DMS153 (cell line): ENCODE results near the gene SMC5.
"Not testable (repeated sequence)": the region's sequence is repeated elsewhere in the genome, so short reads cannot be mapped to it uniquely, and the experiment has no call there.

Source experiments
- DNase-seq: peaks from one replicate; lab custom pipeline; 2025; lab: John Stamatoyannopoulos, UW

The SMC5 gene

GRCh38 chr9:70263421-70263820, 4.6 kb downstream of the SMC5 start:
- no peak for DNase-seq

GRCh38 chr9:70278305-70278704, 19.5 kb downstream of the SMC5 start:
- no peak for DNase-seq

- no peak for DNase-seq
Measured at GRCh38 chr9:70283848-70284247, 25.1 kb downstream of the SMC5 start.

- DNase-seq: no peak
Measured at GRCh38 chr9:70285246-70285645, 26.5 kb downstream of the SMC5 start.

- no peak for DNase-seq
Measured at GRCh38 chr9:70285981-70286598, 27.3 kb downstream of the SMC5 start.

- no peak for DNase-seq
Measured at GRCh38 chr9:70290626-70291025, 31.8 kb downstream of the SMC5 start.

- DNase-seq: no peak
Measured at GRCh38 chr9:70291446-70291845, 32.7 kb downstream of the SMC5 start.

- no peak for DNase-seq
Measured at GRCh38 chr9:70292253-70292652, 33.5 kb downstream of the SMC5 start.

GRCh38 chr9:70293214-70293613, 34.4 kb downstream of the SMC5 start:
- no peak for DNase-seq

- DNase-seq: no peak
Measured at GRCh38 chr9:70297141-70297540, 38.4 kb downstream of the SMC5 start.

- no peak for DNase-seq
Measured at GRCh38 chr9:70298245-70298771, 39.5 kb downstream of the SMC5 start.

- DNase-seq: no peak
Measured at GRCh38 chr9:70303268-70303667, 44.5 kb downstream of the SMC5 start.

- DNase-seq: no peak
Measured at GRCh38 chr9:70304810-70305209, 46.0 kb downstream of the SMC5 start.

GRCh38 chr9:70315389-70315788, 56.6 kb downstream of the SMC5 start:
- no peak for DNase-seq

GRCh38 chr9:70318002-70318401, 59.2 kb downstream of the SMC5 start:
- no peak for DNase-seq

- no peak for DNase-seq
Measured at GRCh38 chr9:70322096-70322495, 63.3 kb downstream of the SMC5 start.

- no peak for DNase-seq
Measured at GRCh38 chr9:70324963-70325362, 66.2 kb downstream of the SMC5 start.

- DNase-seq: not testable (repeated sequence)
Measured at GRCh38 chr9:70328625-70329024, 69.8 kb downstream of the SMC5 start.

GRCh38 chr9:70340572-70340971, 81.8 kb downstream of the SMC5 start:
- no peak for DNase-seq

- DNase-seq: no peak
Measured at GRCh38 chr9:70347046-70347445, 88.3 kb downstream of the SMC5 start.

GRCh38 chr9:70352356-70352755, 93.6 kb downstream of the SMC5 start:
- no peak for DNase-seq

GRCh38 chr9:70352802-70353201, 94.0 kb downstream of the SMC5 start:
- DNase-seq: no peak

- no peak for DNase-seq
Measured at GRCh38 chr9:70355801-70356200, 97.0 kb downstream of the SMC5 start.

GRCh38 chr9:70362952-70363351, 104.2 kb downstream of the SMC5 start:
- DNase-seq: no peak
